Erythroblast (primary cell): ENCODE data around the gene TMEM176A.

ENCODE experiments used
- GATA1 ChIP-seq: IDR thresholded peaks from 2 replicates; pipeline ENCODE4 v1.6.1; 2011; ENCODE audit warnings: low read depth, mild to moderate bottlenecking, control low read depth, low read length, moderate library complexity
- POLR2A ChIP-seq: IDR thresholded peaks from 2 replicates; pipeline ENCODE4 v1.6.1; 2011; ENCODE audit warnings: mild to moderate bottlenecking, low read length

DNA sequence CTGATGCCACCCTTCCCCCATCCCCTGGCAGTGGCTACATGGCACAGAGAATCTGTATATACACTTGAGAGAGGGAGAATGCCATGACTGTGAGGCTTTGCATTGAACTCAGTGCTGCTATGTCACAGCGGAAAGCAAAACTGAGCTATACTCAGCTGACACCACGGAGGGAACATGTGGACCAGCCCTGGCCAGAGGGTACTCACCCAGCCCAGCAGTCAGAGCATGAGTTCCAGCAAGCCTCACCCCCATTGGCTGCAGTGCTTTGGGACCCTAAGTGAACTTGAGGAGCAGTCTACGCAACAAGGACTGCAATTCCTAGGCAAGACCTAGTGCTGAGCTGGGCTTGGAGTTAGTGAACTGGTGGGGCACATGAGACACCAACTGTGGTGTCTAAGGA, 41.4 kb downstream of the TMEM176A start:
- TF ChIP-seq POLR2A (no peak), GATA1 (no peak)
